Activated CD4-positive, alpha-beta T cell treated with anti-CD3 and anti-CD28 coated beads, Interleukin-2, amount 10 ng/mL, durations not matched to agents 7 days and 5 days (primary cell): ENCODE results near the gene CHAF1A. TPM values are rescaled to one million over a fixed set of nuclear protein-coding genes. Genes with fewer than 3 reads are reported as not detected.
A peak's percentile ranks its signal among the peaks of the same experiment; 100 is the strongest.

Experiments used
- CTCF ChIA-PET: fragments of 350-600 bp; sonication (Branson Sonifier 250); formaldehyde crosslinking; loops from one replicate; lab custom pipeline; 2021; ENCODE audit warnings: antibody characterized with exemption; lab: Charles Lee
- POLR2A ChIA-PET: fragments of 350-600 bp; sonication (Branson Sonifier 250); formaldehyde crosslinking; loops from one replicate; lab custom pipeline; 2021; ENCODE audit warnings: antibody characterized with exemption; lab: Charles Lee
- DNase-seq: peaks from one replicate; pipeline ENCODE4 v3.0.0-alpha.2; 2020
- H3K27ac Mint-ChIP-seq: one replicate; pipeline ENCODE4 v1.8.0; 2021; ENCODE audit warnings: mild to moderate bottlenecking, moderate library complexity, mixed read lengths
- H3K27me3 Mint-ChIP-seq: one replicate; pipeline ENCODE4 v1.8.0; 2021; ENCODE audit warnings: mixed read lengths
- H3K36me3 Mint-ChIP-seq: one replicate; pipeline ENCODE4 v1.8.0; 2021; ENCODE audit warnings: low read depth, mixed read lengths
- H3K4me1 Mint-ChIP-seq: one replicate; pipeline ENCODE4 v1.8.0; 2021; ENCODE audit warnings: mixed read lengths
- H3K4me3 Mint-ChIP-seq: one replicate; pipeline ENCODE4 v1.8.0; 2021; ENCODE audit warnings: mild to moderate bottlenecking, moderate library complexity, mixed read lengths
- H3K9me3 Mint-ChIP-seq: one replicate; pipeline ENCODE4 v1.8.0; 2021; ENCODE audit warnings: mixed read lengths
- total RNA-seq, 2 experiments: library from RNA; stranded (reverse); gene quantifications; one replicate each; pipeline ENCODE4 v1.2.3, GENCODE V29; 2021

The CHAF1A gene
- total RNA-seq, 2 experiments from 2014 or later, result 77.1 to 83.7 TPM

DNA sequence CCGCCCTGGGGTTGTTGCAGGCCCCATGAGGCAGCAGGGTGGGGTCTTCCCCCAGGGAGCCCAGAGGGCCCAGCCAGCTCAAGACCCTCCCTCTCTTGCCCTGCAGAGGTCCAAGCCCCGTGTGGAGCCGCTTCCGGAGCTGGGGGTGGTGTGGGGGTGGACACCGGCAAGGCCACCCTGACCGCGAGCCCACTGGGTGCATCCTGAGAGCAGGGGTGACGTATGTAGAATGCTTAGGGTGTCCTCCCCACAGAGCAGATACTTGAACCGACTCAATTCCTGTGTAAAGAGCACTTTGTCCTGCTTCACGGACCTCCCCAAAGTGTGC, 40.3 kb downstream of the CHAF1A start:
- ChIA-PET CTCF (no interaction called here), POLR2A (no interaction called here)
- H3K9me3 Mint-ChIP-seq, result no peaks in the 10 kb centered on the region
- no peak overlapping the region for H3K4me3 Mint-ChIP-seq
- peaks cover 15% of the 10 kb centered on the region for H3K36me3 Mint-ChIP-seq
- H3K27ac Mint-ChIP-seq, result no peak overlapping the region
- no peaks in the 10 kb centered on the region for H3K4me1 Mint-ChIP-seq
- DNase-seq, result no peak
- H3K27me3 Mint-ChIP-seq, result no peaks in the 10 kb centered on the region

DNA sequence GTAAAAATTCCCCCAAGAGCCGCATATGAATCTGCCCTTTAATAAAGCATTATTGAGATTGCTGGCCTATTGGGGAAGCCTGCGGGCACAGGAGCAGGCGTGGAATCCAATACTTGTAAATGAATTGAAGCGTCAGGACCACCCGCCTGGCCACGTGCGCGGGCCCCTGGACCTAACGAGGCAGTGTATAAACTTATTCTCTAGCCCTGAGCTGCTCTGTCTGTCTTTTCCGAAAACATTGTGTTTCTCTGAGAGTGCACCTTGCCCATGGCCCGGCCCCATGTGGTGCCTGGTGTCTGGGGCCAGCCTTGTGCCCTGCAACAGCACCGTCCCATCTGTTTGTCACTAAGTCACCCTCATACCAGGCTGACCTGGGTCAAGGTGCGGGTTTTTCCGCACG, 40.7 kb downstream of the CHAF1A start:
- H3K36me3 Mint-ChIP-seq, result peaks cover 15% of the 10 kb centered on the region
- POLR2A ChIA-PET, result no interaction called here
- CTCF ChIA-PET, result no interaction called here
- no peaks in the 10 kb centered on the region for H3K4me1 Mint-ChIP-seq
- no peak overlapping the region for H3K4me3 Mint-ChIP-seq
- no peak overlapping the region for H3K27ac Mint-ChIP-seq
- DNase-seq, result no peak
- H3K27me3 Mint-ChIP-seq, result no peaks in the 10 kb centered on the region
- no peaks in the 10 kb centered on the region for H3K9me3 Mint-ChIP-seq

DNA sequence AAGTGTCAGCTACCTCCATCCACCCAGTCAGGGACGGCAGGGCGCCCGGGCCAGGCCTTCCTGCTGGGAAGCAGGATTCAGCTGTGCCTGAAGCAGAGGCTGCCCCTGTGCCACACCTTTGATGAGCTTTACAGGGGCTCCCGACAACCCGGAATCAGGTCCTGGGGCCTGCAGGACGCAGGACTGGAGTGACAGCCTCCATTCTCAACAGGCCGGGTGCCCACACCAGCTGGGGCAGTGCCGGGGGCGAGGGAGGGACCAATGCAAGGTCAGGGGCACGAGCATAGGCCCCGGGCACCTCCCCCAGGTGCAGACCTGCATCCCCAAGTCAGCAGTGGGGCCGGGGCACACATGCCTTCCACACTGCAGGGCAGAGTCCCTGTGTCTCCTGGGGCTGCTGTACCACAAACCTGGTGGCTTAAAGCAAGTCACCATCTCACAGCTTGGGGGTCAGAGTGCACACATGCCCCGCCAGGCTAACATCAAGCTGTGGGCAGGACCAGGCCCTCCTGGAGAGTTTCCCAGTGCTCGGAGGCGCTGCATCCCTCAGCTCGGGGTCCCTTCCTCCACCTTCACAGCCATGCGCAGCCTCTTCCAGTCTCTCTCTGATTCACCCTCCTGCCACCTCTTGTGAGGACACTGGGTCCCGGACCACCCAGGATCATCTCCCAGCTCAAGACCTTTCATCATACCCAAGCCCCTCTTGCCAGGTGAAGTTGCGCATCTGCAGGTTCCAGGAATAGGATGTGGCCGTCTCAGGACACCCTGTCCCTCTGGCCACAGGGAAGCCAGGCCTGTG, 41.7 kb downstream of the CHAF1A start:
- ChIA-PET CTCF (interaction anchor here (0.6 kb wide), 1 partner anchor 21 kb away, joined by 3 read pairs; no protein-coding TSS in a partner anchor), POLR2A (no interaction called here)
- Mint-ChIP-seq H3K36me3 (peaks cover 19% of the 10 kb centered on the region), H3K27ac (peak overlapping the region; percentile 4), H3K9me3 (no peaks in the 10 kb centered on the region), H3K4me3 (no peak overlapping the region), H3K4me1 (no peaks in the 10 kb centered on the region), H3K27me3 (no peaks in the 10 kb centered on the region)
- DNase-seq, result no peak

DNA sequence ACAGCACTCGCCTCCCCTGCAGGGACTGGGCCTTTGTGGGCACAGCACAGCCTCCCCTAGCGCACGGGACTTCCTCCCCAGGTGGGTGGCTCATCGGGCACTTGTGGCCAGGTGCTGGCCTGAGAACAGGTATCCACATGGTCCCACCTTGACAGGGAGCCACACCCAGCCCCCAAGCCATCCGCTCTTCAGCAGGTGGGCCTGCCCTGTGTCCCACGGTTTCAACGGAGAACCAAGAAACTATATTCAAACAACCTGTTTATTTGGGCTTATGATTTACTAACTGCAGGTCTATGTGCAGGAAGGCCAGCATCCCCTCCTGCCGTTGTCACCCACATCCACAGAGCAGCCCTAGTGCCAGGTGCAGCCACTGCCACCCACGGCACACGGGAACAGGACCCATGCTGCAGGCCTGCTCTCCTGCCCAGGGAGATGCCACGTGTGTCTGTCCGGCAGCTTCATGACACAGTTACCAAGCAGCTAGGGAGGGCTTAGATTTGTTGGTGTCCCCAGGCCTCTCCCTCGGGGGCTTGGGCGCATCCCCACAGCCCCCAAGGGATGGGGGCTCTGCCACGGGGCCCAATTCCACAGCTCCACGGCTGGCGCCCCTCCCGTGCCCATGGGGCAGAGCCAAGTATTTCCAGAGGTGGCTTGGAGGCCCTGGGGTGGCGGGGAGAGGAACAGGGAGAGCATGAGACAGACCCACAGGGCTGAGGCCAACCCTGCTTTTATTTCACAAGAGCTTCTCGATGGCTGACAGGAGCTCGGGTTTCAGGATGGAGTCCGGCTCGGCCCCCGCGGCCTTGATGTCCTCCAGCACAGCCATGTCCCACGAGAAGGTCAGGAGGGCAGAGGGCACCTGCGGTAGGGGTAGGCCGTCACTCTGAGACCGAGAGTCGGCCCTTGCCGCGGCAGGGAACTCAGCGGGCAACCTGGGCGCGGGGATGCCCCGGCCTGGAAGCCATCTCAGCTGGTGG, 42.6 kb downstream of the CHAF1A start:
- ChIA-PET CTCF (no interaction called here), POLR2A (no interaction called here)
- DNase-seq, result no peak
- H3K9me3 Mint-ChIP-seq, result no peaks in the 10 kb centered on the region
- H3K4me3 Mint-ChIP-seq, result no peak overlapping the region
- H3K36me3 Mint-ChIP-seq, result peaks cover 20% of the 10 kb centered on the region
- no peaks in the 10 kb centered on the region for H3K27me3 Mint-ChIP-seq
- no peaks in the 10 kb centered on the region for H3K4me1 Mint-ChIP-seq
- no peak overlapping the region for H3K27ac Mint-ChIP-seq

DNA sequence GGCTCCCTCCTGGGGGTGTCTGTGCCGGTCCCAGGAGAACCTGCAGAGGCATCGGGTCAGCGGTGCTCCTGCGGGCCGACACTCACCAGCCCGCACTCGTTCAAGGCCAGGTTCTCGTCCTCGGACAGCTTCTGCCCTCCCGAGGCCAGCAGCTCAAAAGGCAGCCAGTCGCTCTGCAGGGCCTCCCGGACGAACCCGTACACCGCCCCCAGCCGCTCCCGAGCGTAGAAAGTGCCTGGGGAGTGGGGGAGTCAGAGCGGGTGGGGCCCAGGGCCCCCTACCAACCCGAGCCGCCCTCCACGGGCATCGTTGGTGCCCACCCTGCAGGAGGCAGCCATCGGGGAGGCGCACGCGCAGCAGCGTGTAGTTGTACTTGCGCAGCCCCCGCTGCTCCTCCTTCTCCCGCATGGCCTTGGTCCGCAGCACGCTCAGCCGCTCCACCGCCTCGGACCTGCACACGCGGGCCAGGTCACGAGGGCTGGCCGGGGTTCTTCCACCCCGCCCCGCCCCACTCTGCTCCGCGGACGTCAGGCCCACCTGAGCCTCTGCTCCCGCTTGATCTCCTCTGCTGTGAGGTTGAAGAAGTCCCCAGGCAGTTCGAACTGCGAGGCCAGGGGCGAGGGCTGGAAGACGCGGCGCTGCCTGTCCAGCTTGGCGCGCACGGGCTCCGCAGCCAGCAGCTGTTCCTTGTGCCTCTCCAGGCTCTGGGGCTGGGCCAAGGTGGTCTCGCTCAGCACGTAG, 43.7 kb downstream of the CHAF1A start:
- Mint-ChIP-seq H3K27me3 (no peaks in the 10 kb centered on the region), H3K36me3 (peaks cover 23% of the 10 kb centered on the region)

GRCh38 chr19:4446704-4447200, 44.3 kb downstream of the CHAF1A start:
- Mint-ChIP-seq H3K4me1 (no peaks in the 10 kb centered on the region), H3K9me3 (no peaks in the 10 kb centered on the region), H3K27ac (no peak overlapping the region), H3K36me3 (peaks cover 23% of the 10 kb centered on the region), H3K27me3 (no peaks in the 10 kb centered on the region), H3K4me3 (no peak overlapping the region)
- DNase-seq, result no peak
- ChIA-PET CTCF (interaction anchor here (0.6 kb wide), 1 partner anchor 170 kb away, joined by 3 read pairs; no protein-coding TSS in a partner anchor), POLR2A (no interaction called here)

More for the DNA sequence above, 43.7 kb downstream of the CHAF1A start:
- CTCF ChIA-PET, result interaction anchor here (0.6 kb wide), 1 partner anchor 170 kb away, joined by 3 read pairs; no protein-coding TSS in a partner anchor
- no peak for DNase-seq
- Mint-ChIP-seq H3K4me1 (no peaks in the 10 kb centered on the region), H3K4me3 (no peak overlapping the region), H3K9me3 (no peaks in the 10 kb centered on the region), H3K27ac (no peak overlapping the region)
- POLR2A ChIA-PET, result no interaction called here

DNA sequence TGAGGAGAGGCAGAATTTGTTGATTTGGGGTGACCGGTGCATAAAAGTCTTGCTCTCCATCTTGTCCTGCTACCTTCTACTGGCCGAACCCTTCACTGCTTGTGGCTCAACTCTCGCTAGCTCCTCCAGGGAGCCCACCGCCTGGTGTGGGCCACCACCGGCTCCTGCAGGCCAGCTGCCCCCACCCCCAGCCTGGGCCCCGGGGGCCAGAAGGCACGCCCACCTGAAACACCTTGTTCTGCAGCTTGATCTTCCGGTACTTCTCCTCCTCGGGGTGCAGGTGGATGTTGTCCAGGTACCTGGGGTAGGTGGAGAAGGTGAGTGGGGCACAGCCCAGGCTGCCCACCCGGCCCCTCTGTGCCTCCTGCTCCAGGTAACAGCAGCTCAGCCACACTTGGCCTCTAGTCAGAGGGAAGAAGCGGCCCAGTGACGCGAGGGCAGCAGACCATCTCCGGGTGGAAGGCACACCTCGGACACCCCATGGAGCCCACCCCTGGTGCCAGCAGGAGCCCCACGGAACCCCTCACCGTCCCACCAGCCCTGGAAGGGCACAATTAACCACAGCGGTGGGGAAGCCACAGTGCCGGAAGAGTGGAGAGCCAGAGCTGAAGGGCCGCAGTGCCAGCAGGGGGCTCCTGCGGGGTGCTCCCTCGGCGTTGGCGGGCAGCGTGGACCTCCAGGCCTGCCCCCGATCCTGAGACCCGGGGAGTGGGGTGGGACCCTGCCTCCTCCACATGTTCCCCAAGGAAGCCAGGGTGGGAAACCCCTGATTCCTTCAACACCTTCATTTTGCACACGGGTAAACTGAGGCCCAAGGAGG, 45.1 kb downstream of the CHAF1A start:
- Mint-ChIP-seq H3K4me1 (no peaks in the 10 kb centered on the region), H3K4me3 (no peak overlapping the region), H3K9me3 (no peaks in the 10 kb centered on the region), H3K36me3 (peaks cover 15% of the 10 kb centered on the region), H3K27ac (no peak overlapping the region), H3K27me3 (no peaks in the 10 kb centered on the region)
- ChIA-PET POLR2A (no interaction called here), CTCF (no interaction called here)
- no peak for DNase-seq

DNA sequence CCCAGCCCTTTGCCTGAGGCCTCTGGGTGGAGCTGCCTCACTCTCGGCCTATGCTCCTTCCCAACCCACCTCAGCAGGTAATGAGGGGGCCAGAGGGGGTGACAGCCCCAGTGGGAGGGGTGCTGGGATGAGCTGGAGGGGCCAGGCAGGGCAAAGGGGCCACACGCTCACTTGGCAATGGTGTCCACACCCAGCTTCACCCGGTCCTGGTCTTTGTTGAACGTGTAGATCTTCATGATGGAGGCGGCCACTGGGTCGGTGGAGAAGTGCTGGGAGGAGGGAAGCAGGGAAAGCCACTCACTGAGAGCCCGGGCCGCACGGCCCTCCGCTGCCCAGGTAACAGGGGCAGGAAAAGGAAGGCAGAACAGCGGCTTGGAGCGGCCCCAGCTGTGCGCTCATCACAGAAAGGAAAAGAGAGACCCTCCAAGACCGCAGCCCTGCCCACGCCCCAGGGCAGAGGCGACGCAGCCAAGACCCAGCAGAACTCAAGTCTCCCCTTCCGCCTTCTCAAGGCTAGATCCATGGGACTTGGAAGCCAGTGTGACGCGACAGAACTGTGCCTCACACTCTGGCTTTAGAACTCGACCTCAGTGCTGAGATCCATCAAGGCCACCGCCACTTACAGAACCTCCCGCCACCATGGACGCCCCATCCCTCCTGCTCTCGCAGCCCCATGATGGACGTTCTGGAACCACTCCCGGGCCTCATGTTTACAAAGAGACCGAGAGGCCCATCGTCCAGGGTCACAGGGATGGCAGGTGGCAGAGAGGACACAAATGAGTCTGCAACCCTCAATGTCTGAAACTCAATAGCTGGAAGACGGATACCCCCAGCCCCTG, 45.9 kb downstream of the CHAF1A start:
- Mint-ChIP-seq H3K27ac (no peak overlapping the region), H3K36me3 (peaks cover 15% of the 10 kb centered on the region), H3K9me3 (no peaks in the 10 kb centered on the region), H3K4me1 (no peaks in the 10 kb centered on the region), H3K4me3 (no peak overlapping the region), H3K27me3 (no peaks in the 10 kb centered on the region)
- POLR2A ChIA-PET, result no interaction called here
- no peak for DNase-seq
- CTCF ChIA-PET, result interaction anchor here (1.2 to 1.4 kb wide), 2 partner anchors 23 to 48 kb away, joined by 4 to 5 read pairs; partner anchors contain the start of gene SH3GL1

DNA sequence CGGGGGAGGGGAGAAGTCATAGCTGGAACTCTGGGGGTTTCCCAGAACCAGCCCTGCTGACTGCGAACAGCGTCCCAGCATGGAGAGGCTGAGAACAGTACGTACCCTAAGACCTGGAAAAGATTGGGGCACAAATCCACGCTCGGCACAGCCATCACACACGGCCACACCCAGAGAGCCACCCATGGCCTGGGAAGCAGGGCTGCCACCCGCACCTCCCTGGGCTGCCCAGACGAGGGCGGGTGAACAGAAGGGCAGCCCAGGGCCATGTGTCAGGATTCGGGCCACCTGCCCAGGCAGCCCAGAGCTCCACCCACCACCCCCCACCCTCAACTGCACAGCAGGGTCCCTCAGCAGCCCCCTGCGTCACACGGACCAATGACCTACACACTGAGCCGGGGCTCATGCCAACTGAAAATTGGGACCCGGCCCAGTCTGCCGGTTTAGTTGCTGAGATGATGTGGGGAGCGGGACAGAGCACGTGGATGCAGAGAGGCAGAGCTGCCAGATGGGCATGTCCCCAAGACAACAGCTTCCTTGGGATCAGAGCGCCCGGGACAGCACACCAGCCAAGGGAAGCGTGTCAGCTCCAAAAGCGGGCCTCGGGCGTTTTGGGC, 46.7 kb downstream of the CHAF1A start:
- no peaks in the 10 kb centered on the region for H3K9me3 Mint-ChIP-seq
- peaks cover 15% of the 10 kb centered on the region for H3K36me3 Mint-ChIP-seq
- H3K4me1 Mint-ChIP-seq, result no peaks in the 10 kb centered on the region
- no peaks in the 10 kb centered on the region for H3K27me3 Mint-ChIP-seq
- no peak overlapping the region for H3K27ac Mint-ChIP-seq
- DNase-seq, result no peak
- ChIA-PET POLR2A (no interaction called here), CTCF (interaction anchor here (1.2 to 1.4 kb wide), 2 partner anchors 22 to 49 kb away, joined by 4 to 5 read pairs; partner anchors contain the start of gene SH3GL1)
- no peak overlapping the region for H3K4me3 Mint-ChIP-seq

DNA sequence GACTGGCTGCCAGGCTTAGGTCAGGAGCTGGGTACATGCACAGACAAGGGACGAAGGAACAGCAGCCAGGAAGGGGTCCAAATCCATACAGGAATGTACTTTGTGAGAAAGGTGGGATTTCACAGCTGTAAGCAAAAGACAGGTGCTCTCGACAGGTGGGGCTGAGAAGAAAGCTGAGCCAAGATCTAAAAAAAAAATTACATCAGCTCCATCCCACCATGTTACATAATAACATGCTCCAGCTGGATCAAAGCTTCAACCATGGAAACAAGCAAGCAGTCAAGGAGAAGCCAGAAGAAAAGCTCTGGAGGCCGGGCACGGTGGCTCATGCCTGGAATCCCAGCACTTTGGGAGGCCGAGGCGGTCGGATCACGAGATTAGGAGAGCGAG, 47.2 kb downstream of the CHAF1A start:
- Mint-ChIP-seq H3K27me3 (no peaks in the 10 kb centered on the region), H3K9me3 (no peaks in the 10 kb centered on the region), H3K36me3 (peaks cover 15% of the 10 kb centered on the region), H3K27ac (no peak overlapping the region), H3K4me3 (no peak overlapping the region), H3K4me1 (no peaks in the 10 kb centered on the region)
- ChIA-PET POLR2A (no interaction called here), CTCF (interaction anchor here (1.2 to 1.4 kb wide), 2 partner anchors 22 to 49 kb away, joined by 4 to 5 read pairs; partner anchors contain the start of gene SH3GL1)
- no peak for DNase-seq
